KMS-11 (cell line): Measurements from ENCODE around the gene DHX35.

Experiments used
- H2AFZ ChIP-seq: fragments of 200-600 bp; sonication (generic); 2 replicates; pipeline ENCODE4 v1.6.1; 2016; ENCODE audit warnings: antibody characterized with exemption, mixed run types, low read depth
- H3K27ac ChIP-seq: fragments of 200-600 bp; sonication (generic); 2 replicates; pipeline ENCODE4 v1.6.1; 2016; ENCODE audit warnings: mild to moderate bottlenecking, mixed run types
- H3K27me3 ChIP-seq: fragments of 200-600 bp; sonication (generic); 2 replicates; pipeline ENCODE4 v1.6.1; 2017; ENCODE audit warnings: mild to moderate bottlenecking, low read depth, mixed run types, moderate library complexity; ENCODE audit not compliant: insufficient read depth
- H3K36me3 ChIP-seq: fragments of 200-600 bp; sonication (generic); 2 replicates; pipeline ENCODE4 v1.6.1; 2017; ENCODE audit warnings: mild to moderate bottlenecking, mixed run types; ENCODE audit not compliant: insufficient read depth
- H3K4me1 ChIP-seq: fragments of 200-600 bp; sonication (generic); 2 replicates; pipeline ENCODE4 v1.6.1; 2016; ENCODE audit warnings: mild to moderate bottlenecking, low read depth, mixed run types; ENCODE audit not compliant: poor library complexity, severe bottlenecking
- H3K4me2 ChIP-seq: fragments of 200-600 bp; sonication (generic); 2 replicates; pipeline ENCODE4 v1.7.0; 2016; ENCODE audit warnings: mild to moderate bottlenecking, mixed run types
- H3K4me3 ChIP-seq: fragments of 200-600 bp; sonication (generic); IDR thresholded peaks from 2 replicates; pipeline ENCODE4 v1.6.1; 2017; ENCODE audit warnings: low read depth, low read length, mixed read lengths; ENCODE audit not compliant: insufficient read depth
- H3K79me2 ChIP-seq: fragments of 200-600 bp; sonication (generic); 2 replicates; pipeline ENCODE4 v1.6.1; 2016; ENCODE audit warnings: low read depth, mixed run types; ENCODE audit not compliant: insufficient read depth
- H3K9ac ChIP-seq: fragments of 200-600 bp; sonication (generic); 2 replicates; pipeline ENCODE4 v1.6.1; 2016; ENCODE audit warnings: mild to moderate bottlenecking, mixed run types
- H4K20me1 ChIP-seq: fragments of 200-600 bp; sonication (generic); 2 replicates; pipeline ENCODE4 v1.6.1; 2016; ENCODE audit warnings: mild to moderate bottlenecking, mixed run types; ENCODE audit not compliant: insufficient read depth
- CTCF ChIP-seq: fragments of 200-600 bp; sonication (generic); conservative IDR thresholded peaks from 2 replicates; pipeline ENCODE4 v1.6.1; 2017; ENCODE audit warnings: low read depth, mild to moderate bottlenecking, antibody characterized with exemption, low read length, moderate library complexity, mixed read lengths

The DHX35 gene

GRCh38 chr20:39072132-39072531 is 110.0 kb downstream of the DHX35 start:
- Histone ChIP-seq H3K4me2 (no peak overlapping the region), H2AFZ (no peak overlapping the region), H3K4me3 (no peak overlapping the region), H4K20me1 (no peaks in the 10 kb centered on the region), H3K79me2 (no peaks in the 10 kb centered on the region), H3K9ac (no peak overlapping the region), H3K27ac (no peak overlapping the region), H3K4me1 (no peaks in the 10 kb centered on the region), H3K27me3 (no peaks in the 10 kb centered on the region), H3K36me3 (no peaks in the 10 kb centered on the region)
- TF ChIP-seq CTCF = no peak

- Histone ChIP-seq H3K4me1 (no peaks in the 10 kb centered on the region), H3K36me3 (no peaks in the 10 kb centered on the region), H3K27me3 (no peaks in the 10 kb centered on the region), H2AFZ (no peak overlapping the region), H4K20me1 (no peaks in the 10 kb centered on the region), H3K79me2 (no peaks in the 10 kb centered on the region), H3K4me3 (no peak overlapping the region), H3K9ac (no peak overlapping the region), H3K27ac (no peak overlapping the region), H3K4me2 (no peak overlapping the region)
- TF ChIP-seq CTCF = no peak
Observed at GRCh38 chr20:39072653-39073052, 110.5 kb downstream of the DHX35 start.

GRCh38 chr20:39075731-39076130 is 113.6 kb downstream of the DHX35 start:
- Histone ChIP-seq H3K79me2 (no peaks in the 10 kb centered on the region), H3K36me3 (no peaks in the 10 kb centered on the region), H3K4me1 (no peaks in the 10 kb centered on the region), H3K27ac (no peak overlapping the region), H3K27me3 (no peaks in the 10 kb centered on the region), H4K20me1 (no peaks in the 10 kb centered on the region), H3K4me3 (no peak overlapping the region), H2AFZ (no peak overlapping the region), H3K4me2 (no peak overlapping the region), H3K9ac (no peak overlapping the region)
- TF ChIP-seq CTCF = no peak

GRCh38 chr20:39076958-39077357 is 114.8 kb downstream of the DHX35 start:
- Histone ChIP-seq H3K9ac (no peak overlapping the region), H3K4me3 (no peak overlapping the region)

More at GRCh38 chr20:39076958-39077357, 114.8 kb downstream of the DHX35 start:
- no peak overlapping the region for H3K27ac ChIP-seq
- no peaks in the 10 kb centered on the region for H4K20me1 ChIP-seq
- no peaks in the 10 kb centered on the region for H3K4me1 ChIP-seq
- no peak overlapping the region for H3K4me2 ChIP-seq
- no peaks in the 10 kb centered on the region for H3K79me2 ChIP-seq
- TF ChIP-seq CTCF = no peak
- no peaks in the 10 kb centered on the region for H3K27me3 ChIP-seq
- no peaks in the 10 kb centered on the region for H3K36me3 ChIP-seq
- no peak overlapping the region for H2AFZ ChIP-seq
